AG04450 (cell line): ENCODE data around the gene TMC3. TPM values are rescaled to one million over a fixed set of nuclear protein-coding genes. Genes with fewer than 3 reads are reported as not detected.

Experiments
- CTCF ChIA-PET: fragments of 300-600, 350-600 bp; formaldehyde crosslinking; extraction: SDS; loops from one replicate; lab custom pipeline; 2022; ENCODE audit warnings: antibody characterized with exemption, inconsistent platforms; lab: Charles Lee
- POLR2A ChIA-PET: fragments of 350-600 bp; formaldehyde crosslinking; extraction: SDS; loops from one replicate; lab custom pipeline; 2021; ENCODE audit warnings: antibody characterized with exemption, inconsistent platforms; lab: Yijun Ruan, JAX
- DNase-seq: peaks from one replicate; pipeline ENCODE4 v3.0.0-alpha.2; 2011; ENCODE audit warnings: low read depth, low spot score
- H3K27ac ChIP-seq: one replicate; pipeline ENCODE4 v1.5.1; 2012; ENCODE audit warnings: low read depth, low read length, control low read depth
- H3K27me3 ChIP-seq: one replicate; pipeline ENCODE4 v1.6.0; 2012; ENCODE audit warnings: low read length; ENCODE audit not compliant: control insufficient read depth, insufficient read depth
- H3K4me3 ChIP-seq: 2 replicates; pipeline ENCODE4 v1.5.1; 2011; ENCODE audit warnings: mild to moderate bottlenecking, low read depth, low read length, control low read depth
- H3K9me3 ChIP-seq: 2 replicates; pipeline ENCODE4 v1.5.1; 2012; ENCODE audit warnings: low read length; ENCODE audit not compliant: control insufficient read depth, insufficient read depth
- polyA plus RNA-seq: library from polyadenylated mRNA; depleted of rRNA; stranded (reverse); fragments of >200 nt; gene quantifications from 2 replicates; pipeline ENCODE4 v1.2.3, GENCODE V29; 2011
- TF ChIP-seq, protein P1 (sequence below): IDR thresholded peaks from 2 replicates; pipeline ENCODE4 v1.5.1; 2011; ENCODE audit warnings: low read depth, low read length, control low read depth, inconsistent platforms

The TMC3 gene
- polyA plus RNA-seq, 1 experiment = not detected

- CTCF ChIA-PET = interaction anchor here (1.2 to 2.8 kb wide), 2 partner anchors 48 to 58 kb away, joined by 4 to 8 read pairs; no protein-coding TSS in a partner anchor
- TF ChIP-seq, protein P1, sequence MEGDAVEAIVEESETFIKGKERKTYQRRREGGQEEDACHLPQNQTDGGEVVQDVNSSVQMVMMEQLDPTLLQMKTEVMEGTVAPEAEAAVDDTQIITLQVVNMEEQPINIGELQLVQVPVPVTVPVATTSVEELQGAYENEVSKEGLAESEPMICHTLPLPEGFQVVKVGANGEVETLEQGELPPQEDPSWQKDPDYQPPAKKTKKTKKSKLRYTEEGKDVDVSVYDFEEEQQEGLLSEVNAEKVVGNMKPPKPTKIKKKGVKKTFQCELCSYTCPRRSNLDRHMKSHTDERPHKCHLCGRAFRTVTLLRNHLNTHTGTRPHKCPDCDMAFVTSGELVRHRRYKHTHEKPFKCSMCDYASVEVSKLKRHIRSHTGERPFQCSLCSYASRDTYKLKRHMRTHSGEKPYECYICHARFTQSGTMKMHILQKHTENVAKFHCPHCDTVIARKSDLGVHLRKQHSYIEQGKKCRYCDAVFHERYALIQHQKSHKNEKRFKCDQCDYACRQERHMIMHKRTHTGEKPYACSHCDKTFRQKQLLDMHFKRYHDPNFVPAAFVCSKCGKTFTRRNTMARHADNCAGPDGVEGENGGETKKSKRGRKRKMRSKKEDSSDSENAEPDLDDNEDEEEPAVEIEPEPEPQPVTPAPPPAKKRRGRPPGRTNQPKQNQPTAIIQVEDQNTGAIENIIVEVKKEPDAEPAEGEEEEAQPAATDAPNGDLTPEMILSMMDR = no peak
- no peaks in the 10 kb centered on the region for H3K27me3 ChIP-seq
- H3K27ac ChIP-seq = peak overlapping the region; percentile 34
- POLR2A ChIA-PET = interaction anchor here (0.6 to 1.2 kb wide), 7 partner anchors 10 to 231 kb away, joined by 3 to 14 read pairs (median 4); no protein-coding TSS in a partner anchor
- H3K9me3 ChIP-seq = no peaks in the 10 kb centered on the region; the same call in 1 of the 2 replicates
- no peak for DNase-seq
- peak overlapping the region; percentile 95 for H3K4me3 ChIP-seq
Observed at GRCh38 chr15:81323559-81323943, 50.5 kb downstream of the TMC3 start.

- H3K27me3 ChIP-seq = no peaks in the 10 kb centered on the region
- H3K27ac ChIP-seq = no peak overlapping the region
- no peak for DNase-seq
- H3K4me3 ChIP-seq = peak overlapping the region; percentile 95
- ChIA-PET CTCF (interaction anchor here (2.8 kb wide), 1 partner anchor 57 kb away, joined by 8 read pairs; no protein-coding TSS in a partner anchor), POLR2A (no interaction called here)
- no peaks in the 10 kb centered on the region; the same call in 1 of the 2 replicates for H3K9me3 ChIP-seq
- TF ChIP-seq, protein P1 = no peak
Observed at GRCh38 chr15:81322676-81323253, 51.2 kb downstream of the TMC3 start.

DNA sequence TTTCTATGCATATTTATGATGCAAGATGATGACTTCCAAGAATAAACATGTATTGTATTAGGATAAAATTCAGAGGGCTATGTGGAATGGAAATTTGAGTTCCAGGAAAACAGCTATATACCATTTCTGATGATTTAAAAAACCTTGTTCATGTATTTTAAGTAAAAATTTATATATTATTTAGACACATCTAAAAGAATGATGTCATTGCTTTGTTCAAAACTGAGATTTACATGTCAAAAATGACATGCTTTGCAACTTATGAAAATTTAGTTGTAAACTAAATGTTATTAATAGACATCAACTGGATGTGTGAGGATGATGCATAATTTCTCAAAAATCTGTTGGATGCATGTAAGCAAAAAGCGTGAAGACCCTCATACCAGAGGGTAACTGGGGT, 52.3 kb downstream of the TMC3 start:
- no peaks in the 10 kb centered on the region for H3K27me3 ChIP-seq
- no peaks in the 10 kb centered on the region; the same call in 1 of the 2 replicates for H3K9me3 ChIP-seq
- H3K4me3 ChIP-seq = no peak overlapping the region
- DNase-seq = no peak
- H3K27ac ChIP-seq = no peak overlapping the region
- ChIA-PET POLR2A (no interaction called here), CTCF (interaction anchor here (0.7 to 1.7 kb wide), 3 partner anchors 32 to 79 kb away, joined by 3 to 4 read pairs (median 3); no protein-coding TSS in a partner anchor)
- TF ChIP-seq, protein P1 = no peak

GRCh38 chr15:81317642-81318017, 56.4 kb downstream of the TMC3 start:
- ChIA-PET CTCF (no interaction called here), POLR2A (no interaction called here)
- Histone ChIP-seq H3K4me3 (no peak overlapping the region), H3K27me3 (no peaks in the 10 kb centered on the region), H3K9me3 (no peaks in the 10 kb centered on the region), H3K27ac (no peak overlapping the region)
- DNase-seq = no peak
- TF ChIP-seq, protein P1 = no peak

GRCh38 chr15:81316267-81316666, 57.7 kb downstream of the TMC3 start:
- CTCF ChIA-PET = no interaction called here
- no peak for DNase-seq
- TF ChIP-seq, protein P1 = no peak
- H3K27ac ChIP-seq = no peak overlapping the region
- H3K4me3 ChIP-seq = no peak overlapping the region
- H3K9me3 ChIP-seq = no peaks in the 10 kb centered on the region
- POLR2A ChIA-PET = interaction anchor here (0.7 kb wide), 1 partner anchor 437 kb away, joined by 10 read pairs; no protein-coding TSS in a partner anchor
- no peaks in the 10 kb centered on the region for H3K27me3 ChIP-seq
